CMK (cell line): Measurements from ENCODE around the gene LGALS7B.
"Not testable (repeated sequence)": the region's sequence is repeated elsewhere in the genome, so short reads cannot be mapped to it uniquely, and the experiment has no call there.

Experiments used
- DNase-seq: peaks from one replicate; pipeline ENCODE4 v3.0.0-alpha.2; 2010; ENCODE audit warnings: low read depth

The LGALS7B gene

GRCh38 chr19:38821230-38821825 lies 32.3 kb downstream of the LGALS7B start:
- DNase-seq: not testable (repeated sequence)

DNA sequence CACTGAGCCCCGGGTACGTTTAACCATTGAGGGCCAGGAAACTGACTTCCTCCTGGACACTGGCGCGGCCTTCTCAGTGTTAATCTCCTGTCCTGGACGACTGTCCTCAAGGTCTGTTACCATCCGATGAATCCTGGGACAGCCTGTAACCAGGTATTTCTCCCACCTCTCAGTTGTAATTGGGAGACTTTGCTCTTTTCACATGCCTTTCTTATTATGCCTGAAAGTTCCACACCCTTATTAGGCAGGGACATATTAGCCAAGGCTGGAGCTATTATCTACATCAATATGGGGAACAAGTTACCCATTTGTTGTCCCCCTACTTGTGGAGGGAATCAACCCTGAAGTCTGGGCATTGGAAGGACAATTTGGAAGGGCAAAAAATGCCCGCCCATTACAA lies 36.9 kb downstream of the LGALS7B start:
- DNase-seq: not testable (repeated sequence)

DNA sequence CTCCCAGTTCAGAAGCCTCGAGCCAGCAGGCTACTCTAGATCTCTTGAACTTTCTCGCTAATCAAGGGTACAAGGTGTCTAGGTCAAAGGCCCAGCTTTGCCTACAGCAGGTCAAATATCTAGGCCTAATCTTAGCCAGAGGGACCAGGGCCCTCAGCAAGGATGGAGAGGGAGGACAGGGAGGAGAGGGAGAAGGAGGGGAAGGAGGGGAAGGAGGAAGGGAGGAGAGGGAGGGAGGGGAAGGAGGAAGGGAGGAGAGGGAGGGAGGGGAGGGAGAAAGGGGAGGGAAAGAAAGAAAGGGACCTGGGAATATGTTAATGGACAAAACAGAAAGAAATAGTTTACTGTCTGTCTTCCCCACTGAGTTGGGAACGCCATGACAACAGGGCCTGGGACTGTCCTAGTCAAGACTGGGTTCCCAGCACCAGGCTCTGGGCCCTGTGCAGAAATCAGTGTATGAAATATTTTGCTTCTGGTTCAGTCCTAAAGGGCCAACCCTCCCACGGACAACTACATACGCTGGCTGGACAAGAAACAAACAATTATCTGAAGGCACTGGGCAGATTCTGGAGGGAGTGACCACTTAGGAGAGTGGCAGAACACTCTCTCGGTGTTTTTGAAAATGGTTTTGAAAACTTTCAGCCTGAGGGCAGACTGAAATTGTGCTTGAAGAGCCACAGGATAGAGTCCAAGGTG lies 38.0 kb downstream of the LGALS7B start:
- no peak for DNase-seq

GRCh38 chr19:38829203-38829602 lies 40.2 kb downstream of the LGALS7B start:
- DNase-seq: not testable (repeated sequence)

DNA sequence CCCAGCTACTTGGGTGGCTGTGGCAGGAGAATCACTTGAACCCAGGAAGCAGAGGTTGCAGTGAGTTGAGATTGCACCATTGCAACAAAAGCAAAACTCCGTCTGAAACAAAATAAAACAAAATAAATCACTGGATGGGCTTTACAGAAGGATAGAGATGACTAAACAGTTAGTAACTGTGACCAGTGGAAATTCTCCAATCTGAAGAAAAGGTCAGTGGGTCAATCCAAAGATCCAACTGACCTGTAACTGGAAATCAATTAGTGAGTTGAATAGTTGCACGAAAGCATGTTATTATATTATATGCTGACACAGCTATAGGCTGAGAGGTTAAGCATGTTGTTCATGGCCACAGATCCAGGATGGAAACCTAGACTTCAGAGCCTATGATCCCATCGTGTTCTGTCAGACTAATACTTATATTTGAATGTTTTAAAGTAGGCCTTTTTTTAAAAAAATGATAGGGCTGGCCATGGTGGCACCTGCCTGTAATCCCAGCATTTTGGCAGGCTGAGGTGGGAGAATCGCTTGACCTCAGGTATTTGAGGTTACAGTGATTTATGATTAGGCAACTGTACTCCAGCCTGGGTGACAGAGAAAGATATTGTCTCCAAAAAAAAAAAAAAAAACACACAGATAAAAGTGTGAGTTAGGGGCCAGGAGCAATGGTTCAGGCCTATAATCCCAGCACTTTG lies 41.2 kb downstream of the LGALS7B start:
- DNase-seq: no peak

- DNase-seq: no peak
Observed at GRCh38 chr19:38831142-38831605, 42.2 kb downstream of the LGALS7B start.

GRCh38 chr19:38833092-38833425 lies 44.1 kb downstream of the LGALS7B start:
- no peak for DNase-seq

GRCh38 chr19:38834104-38834490 lies 45.1 kb downstream of the LGALS7B start:
- DNase-seq: no peak

GRCh38 chr19:38834590-38834989 lies 45.6 kb downstream of the LGALS7B start:
- DNase-seq: no peak

DNA sequence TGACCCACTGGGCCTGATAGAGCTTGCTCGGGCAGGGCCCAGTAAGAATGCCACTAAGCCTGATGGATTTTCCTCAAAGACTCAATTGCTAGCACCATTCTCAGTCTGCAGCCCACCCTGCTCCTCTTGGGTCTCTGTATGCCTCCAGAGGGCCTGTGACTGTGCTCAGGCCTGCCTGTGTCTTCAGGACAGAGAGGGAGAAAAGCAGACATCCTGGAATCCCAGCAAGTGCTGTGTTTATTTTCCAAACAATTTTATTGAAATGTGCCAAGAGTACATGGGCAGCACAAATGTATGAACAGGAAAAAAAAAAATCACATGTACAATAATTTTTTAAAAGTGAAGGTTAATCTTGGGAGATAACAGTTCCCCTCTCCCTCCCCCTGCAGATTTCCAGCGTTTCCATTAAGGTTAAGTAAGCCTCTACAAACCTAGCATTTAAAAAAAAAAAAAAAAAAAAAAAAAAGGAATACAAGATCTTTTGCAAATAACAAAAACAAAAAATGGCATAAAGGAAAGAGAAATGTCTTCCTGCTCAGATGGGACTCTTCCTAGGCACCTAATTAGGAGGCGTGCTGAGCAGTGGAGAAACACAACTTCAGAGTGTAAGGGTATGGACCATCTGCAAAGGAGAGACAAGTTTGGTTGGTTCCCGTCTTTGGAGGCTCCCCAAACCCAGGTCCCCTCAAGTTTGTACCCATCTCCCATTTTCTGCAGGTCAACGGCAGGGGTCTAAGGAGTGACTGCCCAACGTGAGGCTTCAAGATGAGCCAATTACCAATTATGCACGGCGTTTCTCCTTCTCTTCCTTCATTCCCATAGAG lies 47.4 kb downstream of the LGALS7B start:
- no peak for DNase-seq

DNA sequence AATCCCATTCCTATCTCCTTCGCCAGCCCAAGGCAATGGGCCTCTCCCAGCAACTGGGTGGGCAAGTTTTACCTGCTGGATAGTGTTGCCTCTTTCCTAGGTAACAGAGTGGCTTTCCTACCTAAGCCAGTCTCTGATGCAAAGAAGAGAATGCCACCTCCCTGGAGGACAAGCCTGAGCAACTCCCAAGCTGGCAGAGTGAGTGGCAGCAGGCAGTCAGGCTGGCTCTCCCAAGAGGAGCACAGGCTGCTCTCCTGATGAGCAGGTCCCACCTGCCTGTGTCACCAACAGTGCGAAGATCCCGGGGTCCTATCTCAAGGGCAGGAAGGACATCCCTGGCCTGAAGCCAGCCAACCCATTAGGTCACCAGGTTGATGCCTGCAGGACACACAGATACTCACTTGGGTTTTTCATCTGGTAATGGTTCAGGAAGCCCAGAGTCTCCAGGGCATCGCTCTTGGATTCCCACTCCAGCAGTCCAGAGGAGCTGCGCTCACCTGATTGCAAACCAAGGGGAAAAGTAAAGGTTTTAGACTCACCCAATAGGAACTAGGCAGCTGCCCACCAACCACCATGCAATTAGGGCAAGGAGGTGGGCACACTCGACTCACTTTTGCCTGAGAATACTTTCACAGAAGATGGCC lies 48.1 kb downstream of the LGALS7B start:
- no peak for DNase-seq

GRCh38 chr19:38837656-38838121 lies 48.7 kb downstream of the LGALS7B start:
- no peak for DNase-seq

- DNase-seq: no peak
Observed at GRCh38 chr19:38838208-38838985, 49.4 kb downstream of the LGALS7B start.

DNA sequence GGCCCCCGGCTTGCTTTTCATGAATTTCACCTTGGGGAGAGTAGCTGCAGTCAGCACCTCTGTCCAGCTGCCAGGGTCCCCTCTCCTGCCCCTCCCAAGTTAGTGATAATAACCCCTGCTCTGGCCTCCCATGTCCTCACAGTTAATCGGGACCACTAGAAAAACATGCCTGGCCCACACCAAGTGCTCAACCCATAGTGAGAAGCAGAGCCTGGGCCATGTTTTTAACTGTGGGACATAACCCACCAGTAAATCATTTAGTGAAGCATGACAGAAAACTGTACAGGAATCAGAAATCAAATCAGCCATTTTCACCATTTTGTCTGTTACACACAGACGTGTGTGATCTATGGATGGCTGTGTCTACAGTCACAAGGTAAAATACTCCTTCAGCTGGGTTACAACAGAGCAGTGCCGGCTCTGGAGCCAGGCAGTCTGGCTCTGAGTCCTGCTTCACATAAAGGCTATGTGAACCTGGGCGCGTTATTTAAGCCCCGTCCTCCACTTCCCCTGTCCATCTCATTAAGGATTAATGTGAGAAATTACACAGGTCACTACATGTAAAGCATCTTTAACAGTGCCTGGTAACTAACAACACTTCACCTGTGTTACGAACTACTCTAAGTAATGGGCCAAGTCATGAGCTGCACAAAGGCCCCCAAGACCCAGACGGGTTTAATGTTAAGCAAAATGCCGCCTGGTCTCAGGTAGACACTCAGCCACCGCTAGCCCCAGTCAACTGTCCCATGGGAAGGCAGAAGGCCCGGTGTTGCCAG lies 50.2 kb downstream of the LGALS7B start:
- DNase-seq: no peak

DNA sequence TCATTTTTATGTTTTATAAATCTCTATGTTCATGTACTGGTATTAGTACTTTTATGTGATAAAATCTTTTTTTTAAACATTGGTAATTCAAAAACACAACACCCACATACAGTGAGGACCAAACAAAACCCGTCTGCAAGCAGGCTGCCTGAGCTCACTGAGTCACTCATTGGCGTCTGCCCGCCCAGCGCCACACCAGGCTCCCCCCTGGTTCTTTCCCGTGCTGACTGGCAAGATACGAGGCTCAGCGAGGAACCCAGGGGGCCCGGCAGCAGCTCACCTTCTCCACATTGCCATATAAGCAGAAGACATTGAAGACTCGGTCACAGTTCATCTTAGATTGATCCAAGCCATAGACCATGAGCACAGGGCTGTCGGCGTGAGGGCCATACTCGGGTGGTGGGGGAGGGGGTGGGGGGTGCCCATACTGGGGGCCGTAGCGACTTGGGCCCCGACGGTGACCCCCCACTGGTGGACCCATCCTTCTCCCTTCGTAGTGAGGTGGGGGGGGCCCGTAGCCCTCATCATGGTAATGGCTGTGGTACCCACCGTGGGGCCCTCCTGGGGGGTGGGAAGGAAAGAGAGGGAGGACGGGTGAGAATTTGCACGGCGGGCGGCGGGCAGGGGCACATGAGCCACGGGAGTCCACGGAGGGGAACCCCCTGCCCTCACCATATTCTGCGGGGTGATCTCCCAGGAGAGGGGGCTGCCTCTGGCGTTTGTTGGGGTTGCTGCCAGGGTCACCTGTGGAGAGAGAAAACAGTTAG lies 51.0 kb downstream of the LGALS7B start:
- DNase-seq: no peak

DNA sequence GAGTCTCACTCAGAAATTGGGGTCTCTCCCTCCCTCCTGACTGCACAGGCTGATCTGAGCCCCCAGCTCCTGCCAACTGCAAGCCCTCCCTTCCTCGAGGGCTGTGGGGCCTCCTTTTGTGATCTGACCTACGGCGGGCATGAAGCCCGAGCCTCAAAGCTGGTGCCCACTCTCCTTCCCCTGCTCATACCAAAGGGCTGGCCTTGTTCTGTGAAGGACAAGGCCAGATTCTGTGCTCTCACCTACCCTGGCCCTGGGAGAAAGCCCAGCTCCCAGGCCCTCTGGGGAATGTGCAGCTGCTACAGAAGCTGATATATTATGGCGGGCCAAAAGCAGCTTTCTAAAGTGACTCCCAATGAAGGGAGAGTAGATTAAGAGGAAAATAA lies 51.6 kb downstream of the LGALS7B start:
- no peak for DNase-seq
